ENCODE results near the gene TSPAN5.

DNA sequence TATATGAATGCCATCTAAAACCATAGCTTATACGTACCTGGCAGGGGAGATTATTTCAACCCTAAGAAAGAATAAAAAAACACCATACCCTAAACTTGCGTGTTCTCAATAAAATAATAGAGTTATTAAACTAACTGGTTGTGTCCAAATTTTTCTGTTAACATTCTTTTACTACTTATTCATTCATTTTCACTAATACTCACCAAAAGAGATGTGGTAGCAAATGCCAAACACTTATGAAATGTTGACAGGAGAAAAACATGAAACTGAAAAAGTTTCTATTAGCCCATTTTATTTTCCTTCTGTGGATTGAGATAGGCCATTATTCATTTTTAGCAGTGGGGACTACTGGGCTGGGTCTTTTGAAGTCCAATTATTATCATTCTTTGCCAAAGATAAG is 102.0 kb downstream of the TSPAN5 start:
- TF ChIP-seq, protein P1, sequence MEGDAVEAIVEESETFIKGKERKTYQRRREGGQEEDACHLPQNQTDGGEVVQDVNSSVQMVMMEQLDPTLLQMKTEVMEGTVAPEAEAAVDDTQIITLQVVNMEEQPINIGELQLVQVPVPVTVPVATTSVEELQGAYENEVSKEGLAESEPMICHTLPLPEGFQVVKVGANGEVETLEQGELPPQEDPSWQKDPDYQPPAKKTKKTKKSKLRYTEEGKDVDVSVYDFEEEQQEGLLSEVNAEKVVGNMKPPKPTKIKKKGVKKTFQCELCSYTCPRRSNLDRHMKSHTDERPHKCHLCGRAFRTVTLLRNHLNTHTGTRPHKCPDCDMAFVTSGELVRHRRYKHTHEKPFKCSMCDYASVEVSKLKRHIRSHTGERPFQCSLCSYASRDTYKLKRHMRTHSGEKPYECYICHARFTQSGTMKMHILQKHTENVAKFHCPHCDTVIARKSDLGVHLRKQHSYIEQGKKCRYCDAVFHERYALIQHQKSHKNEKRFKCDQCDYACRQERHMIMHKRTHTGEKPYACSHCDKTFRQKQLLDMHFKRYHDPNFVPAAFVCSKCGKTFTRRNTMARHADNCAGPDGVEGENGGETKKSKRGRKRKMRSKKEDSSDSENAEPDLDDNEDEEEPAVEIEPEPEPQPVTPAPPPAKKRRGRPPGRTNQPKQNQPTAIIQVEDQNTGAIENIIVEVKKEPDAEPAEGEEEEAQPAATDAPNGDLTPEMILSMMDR (IDR thresholded peaks at IDR 0.05; ENCODE audit: insufficient read depth, low read depth, low read length) = no peak
- no peak for TF ChIP-seq EZH2 (IDR thresholded peaks at IDR 0.05; ENCODE audit: insufficient read depth, low read length)
